Liver (tissue), 9 donors: ENCODE measurements around the gene BRD1. TPM values are rescaled to one million over a fixed set of nuclear protein-coding genes. Genes with fewer than 3 reads are reported as not detected.

Experiments
- DNase-seq: peaks from one replicate; pipeline ENCODE4 v3.0.0-alpha.2; 2017; ENCODE audit warnings: low spot score
- H3K27ac ChIP-seq, 2 donors: one replicate each; pipeline ENCODE4 v1.7.0; 2013; ENCODE audit warnings: inconsistent platforms in 2 of 2, low read length in 2 of 2, control low read depth in 1 of 2, low read depth in 1 of 2, mild to moderate bottlenecking in 1 of 2
- H3K27me3 ChIP-seq, 4 donors: one replicate each; pipeline versions ENCODE4 v1.6.1 to v1.7.0; 2013; ENCODE audit warnings: low read length in 3 of 4, inconsistent platforms in 1 of 4, mild to moderate bottlenecking in 1 of 4, moderate library complexity in 1 of 4; ENCODE audit not compliant: control insufficient read depth in 4 of 4, insufficient read depth in 4 of 4
- H3K36me3 ChIP-seq, 4 donors: one replicate each; pipeline versions ENCODE4 v1.6.1 to v1.7.0; 2013; ENCODE audit warnings: low read length in 3 of 4, mild to moderate bottlenecking in 3 of 4, low read depth in 1 of 4, moderate library complexity in 1 of 4; ENCODE audit not compliant: control insufficient read depth in 4 of 4, insufficient read depth in 3 of 4
- H3K4me1 ChIP-seq, 4 donors: one replicate each; pipeline versions ENCODE4 v1.6.1 to v1.7.0; 2013; ENCODE audit warnings: low read length in 3 of 4, mild to moderate bottlenecking in 3 of 4, moderate library complexity in 1 of 4; ENCODE audit not compliant: control insufficient read depth in 4 of 4, insufficient read depth in 4 of 4
- H3K4me3 ChIP-seq, 3 donors: one replicate each; pipeline versions ENCODE4 v1.6.1 to v1.7.0; 2013; ENCODE audit warnings: low read length in 3 of 3, control low read depth in 1 of 3, low read depth in 1 of 3, mild to moderate bottlenecking in 1 of 3
- H3K9ac ChIP-seq, 2 donors: one replicate each; pipeline ENCODE4 v1.7.0; 2013; ENCODE audit warnings: low read length in 2 of 2, mild to moderate bottlenecking in 2 of 2, moderate library complexity in 2 of 2, control low read depth in 1 of 2, low read depth in 1 of 2
- H3K9me3 ChIP-seq, 4 donors: one replicate each; pipeline versions ENCODE4 v1.6.1 to v1.7.0; 2013; ENCODE audit warnings: low read length in 3 of 4; ENCODE audit not compliant: control insufficient read depth in 4 of 4
- ATF3 ChIP-seq: IDR thresholded peaks from 2 replicates; pipeline ENCODE4 v1.6.1; 2016; ENCODE audit warnings: antibody characterized with exemption
- CTCF ChIP-seq: fragments of 150-350 bp; IDR thresholded peaks from 2 replicates; pipeline ENCODE4 v1.5.1; 2017; ENCODE audit warnings: improper control_type of control experiment, low read depth, low read length; ENCODE audit not compliant: missing input control
- EGR1 ChIP-seq, 2 donors: IDR thresholded peaks; 2 replicates each; pipeline ENCODE4 v1.6.1; 2016 to 2018; ENCODE audit warnings: antibody characterized with exemption in 2 of 2, low read depth in 2 of 2
- FOXA1 ChIP-seq: IDR thresholded peaks from 2 replicates; pipeline ENCODE4 v1.6.1; 2016; ENCODE audit warnings: antibody characterized with exemption
- FOXA2 ChIP-seq: IDR thresholded peaks from 2 replicates; pipeline ENCODE4 v1.6.1; 2016; ENCODE audit warnings: antibody characterized with exemption
- HNF4A ChIP-seq, 2 donors: conservative IDR thresholded peaks; 2 replicates each; pipeline ENCODE4 v1.6.1; 2016; ENCODE audit warnings: antibody characterized with exemption in 2 of 2, mild to moderate bottlenecking in 2 of 2
- HNF4G ChIP-seq: IDR thresholded peaks from 2 replicates; pipeline ENCODE4 v1.6.1; 2016; ENCODE audit warnings: antibody characterized with exemption
- JUND ChIP-seq, 2 donors: IDR thresholded peaks; 2 replicates each; pipeline ENCODE4 v1.6.1; 2016; ENCODE audit warnings: antibody characterized with exemption in 2 of 2
- MAX ChIP-seq: IDR thresholded peaks from 2 replicates; pipeline ENCODE4 v1.6.1; 2016; ENCODE audit warnings: antibody characterized with exemption
- NR2F2 ChIP-seq: IDR thresholded peaks from 2 replicates; pipeline ENCODE4 v1.6.1; 2016; ENCODE audit warnings: antibody characterized with exemption
- RAD21 ChIP-seq, 2 donors: IDR thresholded peaks; 2 replicates each; pipeline ENCODE4 v1.6.1; 2016; ENCODE audit warnings: antibody characterized with exemption in 2 of 2, mild to moderate bottlenecking in 2 of 2
- REST ChIP-seq: IDR thresholded peaks from 2 replicates; pipeline ENCODE4 v1.6.1; 2016; ENCODE audit warnings: antibody characterized with exemption, mild to moderate bottlenecking
- RXRA ChIP-seq, 2 donors: IDR thresholded peaks; 2 replicates each; pipeline ENCODE4 v1.6.1; 2017 to 2018; ENCODE audit warnings: antibody characterized with exemption in 2 of 2, mild to moderate bottlenecking in 1 of 2
- SP1 ChIP-seq: IDR thresholded peaks from 2 replicates; pipeline ENCODE4 v1.6.1; 2018; ENCODE audit warnings: antibody characterized with exemption, mild to moderate bottlenecking
- TAF1 ChIP-seq: conservative IDR thresholded peaks from 2 replicates; pipeline ENCODE4 v1.6.1; 2016; ENCODE audit warnings: antibody characterized with exemption, mild to moderate bottlenecking
- ZBTB33 ChIP-seq: IDR thresholded peaks from 2 replicates; pipeline ENCODE4 v1.6.1; 2016; ENCODE audit warnings: antibody characterized with exemption
- WGBS: extraction: QIAGEN DNeasy Blood & Tissue Kit; methylation state at CpG from one replicate; pipeline ENCODE4 v1.1.7; 2013; 5-methylcytosine and 5-hydroxymethylcytosine counted together
- polyA plus RNA-seq, 2 donors: library from polyadenylated mRNA; stranded (reverse) in 1 of 2; unstranded in 1 of 2; fragments of 200-250 nt in 1 of 2; fragments of >200 nt in 1 of 2; fragmentation: Nextera tagmentation in 1 of 2; extraction: Ambion mirVana in 1 of 2; gene quantifications; one replicate each; pipeline versions ENCODE4 v1.2.1 to v1.2.3, GENCODE V29; 2013 to 2015
- total RNA-seq, 2 donors: library from RNA; depleted of rRNA; stranded (reverse); fragments of >200 nt; gene quantifications; one replicate each; pipeline ENCODE4 v1.2.3, GENCODE V29; 2014
- donor health status: healthy.
- donor health status: healthy.
- donor health status: healthy.
- donor health status: healthy.
- donor health status: healthy.

Gene BRD1
- total and polyA plus RNA-seq, 4 donors = 3.3 to 20.7 (median 11.6) TPM

- no peak for TF ChIP-seq MAX
- no peak for TF ChIP-seq SP1
- no peak for TF ChIP-seq FOXA2
- TF ChIP-seq CTCF = no peak
- TF ChIP-seq HNF4A (conservative IDR thresholded peaks at IDR 0.05) = no peak
These were observed 38.5 kb upstream of the BRD1 start (continued) for GRCh38 chr22:49866134-49866533.

GRCh38 chr22:49865156-49865555, 37.5 kb upstream of the BRD1 start:
- H3K4me3 ChIP-seq = no peak overlapping the region
- no peak for TF ChIP-seq JUND (IDR thresholded peaks at IDR 0.05)
- no peak for TF ChIP-seq REST
- TF ChIP-seq HNF4A (conservative IDR thresholded peaks at IDR 0.05) = no peak
- TF ChIP-seq FOXA1 = no peak
- TF ChIP-seq HNF4G = no peak
- no peak for TF ChIP-seq SP1
- no peak for TF ChIP-seq TAF1
- TF ChIP-seq ATF3 = no peak
- no peak for TF ChIP-seq RAD21 (IDR thresholded peaks at IDR 0.05)
- no peak for TF ChIP-seq FOXA2
- no peak for TF ChIP-seq ZBTB33
- TF ChIP-seq NR2F2 = no peak
- TF ChIP-seq CTCF = no peak
- no peak for TF ChIP-seq RXRA (IDR thresholded peaks at IDR 0.05)
- TF ChIP-seq EGR1 (IDR thresholded peaks at IDR 0.05; ENCODE audit: low read depth in 2 of 2) = no peak
- H3K9ac ChIP-seq = no peak overlapping the region
- H3K4me1 ChIP-seq = no peaks in the 10 kb centered on the region
- DNase-seq = no peak
- peaks cover 0 to 10% (median 5%) of the 10 kb centered on the region in 4 donors for H3K9me3 ChIP-seq
- no peaks in the 10 kb centered on the region for H3K36me3 ChIP-seq
- H3K27me3 ChIP-seq = no peaks in the 10 kb centered on the region
- no peak overlapping the region for H3K27ac ChIP-seq
- WGBS = 97% methylated on average over 17 of the region's 17 CpGs
